CD4-positive, alpha-beta T cell treated with Interleukin-2 at 100 ng/mL for 4 hours (primary cell): ENCODE measurements around the gene ARPC4.
"Not testable (repeated sequence)": the region's sequence is repeated elsewhere in the genome, so short reads cannot be mapped to it uniquely, and the experiment has no call there.

Source experiments
- DNase-seq: peaks from one replicate; pipeline ENCODE4 v3.0.0-alpha.2; 2020; ENCODE audit warnings: low spot score

ARPC4 gene

GRCh38 chr3:9770276-9770812 lies 22.5 kb upstream of the ARPC4 start:
- DNase-seq, result no peak

GRCh38 chr3:9771007-9771406 lies 21.9 kb upstream of the ARPC4 start:
- DNase-seq, result not testable (repeated sequence)

- no peak for DNase-seq
Measured at GRCh38 chr3:9776896-9777693, 15.8 kb upstream of the ARPC4 start.

DNA sequence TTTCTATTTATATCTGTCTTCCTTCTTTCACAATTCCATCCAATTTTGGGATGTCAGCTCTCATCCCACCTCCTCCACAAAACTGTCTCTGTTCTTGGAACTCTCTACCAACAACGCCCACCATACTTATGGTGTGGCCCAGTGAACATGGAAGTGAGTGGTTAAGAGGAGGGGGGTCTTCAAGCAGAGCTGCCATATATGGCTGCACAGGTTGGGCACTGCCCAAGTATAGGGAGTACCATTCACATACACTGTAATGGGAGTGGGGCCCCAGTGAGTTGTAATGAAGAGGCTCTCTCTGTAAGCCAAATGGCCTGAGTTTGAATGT lies 15.2 kb upstream of the ARPC4 start:
- DNase-seq, result no peak

GRCh38 chr3:9778143-9779074 lies 14.5 kb upstream of the ARPC4 start:
- no peak for DNase-seq

GRCh38 chr3:9779075-9779593 lies 13.7 kb upstream of the ARPC4 start:
- DNase-seq, result no peak

- peak; percentile 25 for DNase-seq
Measured at GRCh38 chr3:9779721-9780457, 13.0 kb upstream of the ARPC4 start.

- no peak for DNase-seq
Measured at GRCh38 chr3:9780458-9780812, 12.4 kb upstream of the ARPC4 start.

- no peak for DNase-seq
Measured at GRCh38 chr3:9780910-9781309, 12.0 kb upstream of the ARPC4 start.

- DNase-seq, result no peak
Measured at GRCh38 chr3:9781551-9781950, 11.3 kb upstream of the ARPC4 start.

DNA sequence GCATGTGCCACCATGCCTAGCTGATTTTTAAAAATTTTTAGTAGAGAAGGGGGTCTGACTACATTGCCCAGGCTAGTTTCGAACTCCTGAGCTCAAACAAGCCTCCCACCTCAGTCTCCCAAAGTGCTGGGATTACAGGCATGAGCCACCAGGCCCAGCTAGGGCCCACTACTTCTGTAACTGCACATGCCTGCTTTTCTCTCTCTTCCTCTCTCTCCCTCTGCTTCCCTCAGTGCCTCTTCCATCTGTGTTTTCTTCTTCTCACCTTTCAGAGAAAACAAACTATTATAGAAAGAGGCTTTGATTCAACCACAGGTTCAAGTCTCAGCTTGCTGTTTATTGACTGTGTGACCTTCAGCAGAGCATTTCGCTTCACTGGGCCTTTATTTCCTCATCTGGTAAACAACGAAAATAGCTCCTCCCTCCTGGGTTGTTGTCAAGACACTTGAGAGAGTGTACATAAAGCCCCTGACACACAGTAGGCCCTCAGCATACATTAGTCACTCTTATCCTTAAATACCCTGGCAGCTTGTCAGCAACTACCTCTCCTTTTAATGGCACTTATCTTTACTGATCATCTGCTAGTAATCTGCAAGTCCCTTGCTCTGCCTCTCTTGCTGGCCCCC lies 10.8 kb upstream of the ARPC4 start:
- DNase-seq, result no peak

- peak; percentile 26 for DNase-seq
Measured at GRCh38 chr3:9782770-9783169, 10.1 kb upstream of the ARPC4 start.

DNA sequence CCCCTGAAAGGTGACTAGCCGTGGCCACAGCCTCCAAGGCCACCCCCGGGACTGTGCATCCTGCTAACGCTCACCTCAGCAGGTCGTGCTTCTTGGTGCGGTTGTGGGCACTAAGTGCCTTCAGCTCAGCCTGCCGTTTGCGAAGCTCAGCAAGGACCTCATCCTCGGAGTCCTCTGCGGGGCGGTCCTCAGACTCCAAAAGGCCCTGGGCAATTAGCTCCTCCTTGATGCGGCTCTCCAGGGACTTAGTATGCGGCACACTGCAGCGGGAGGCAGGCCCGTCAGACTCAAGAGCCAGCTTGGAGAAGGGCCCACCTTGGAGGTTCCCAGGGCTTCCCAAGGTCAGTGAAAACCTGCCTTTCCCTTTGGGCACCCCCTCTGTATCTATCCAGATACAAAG lies 8.9 kb upstream of the ARPC4 start:
- no peak for DNase-seq

DNA sequence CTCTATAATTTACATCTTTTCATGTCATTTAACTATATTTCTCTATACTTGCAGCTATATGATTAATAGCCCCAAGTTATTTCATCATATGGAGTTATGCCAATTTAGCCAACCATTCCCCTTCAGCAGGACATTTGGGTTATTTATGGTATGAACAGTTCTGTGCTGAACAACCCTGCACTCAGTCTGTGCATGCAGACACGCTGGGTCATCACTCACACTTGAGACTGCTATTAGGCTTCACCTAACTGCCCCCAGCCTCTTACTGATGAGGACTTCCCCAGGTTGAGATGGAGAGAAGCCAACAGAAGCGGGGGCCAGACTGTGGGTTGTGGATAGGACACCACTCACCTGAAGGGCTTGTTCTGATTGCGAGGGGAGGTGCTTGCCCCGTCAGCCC lies 7.9 kb upstream of the ARPC4 start:
- no peak for DNase-seq

GRCh38 chr3:9785602-9786001 lies 7.3 kb upstream of the ARPC4 start:
- DNase-seq, result no peak

GRCh38 chr3:9786209-9786739 lies 6.6 kb upstream of the ARPC4 start:
- no peak for DNase-seq

GRCh38 chr3:9786825-9787669 lies 5.8 kb upstream of the ARPC4 start:
- no peak for DNase-seq

DNA sequence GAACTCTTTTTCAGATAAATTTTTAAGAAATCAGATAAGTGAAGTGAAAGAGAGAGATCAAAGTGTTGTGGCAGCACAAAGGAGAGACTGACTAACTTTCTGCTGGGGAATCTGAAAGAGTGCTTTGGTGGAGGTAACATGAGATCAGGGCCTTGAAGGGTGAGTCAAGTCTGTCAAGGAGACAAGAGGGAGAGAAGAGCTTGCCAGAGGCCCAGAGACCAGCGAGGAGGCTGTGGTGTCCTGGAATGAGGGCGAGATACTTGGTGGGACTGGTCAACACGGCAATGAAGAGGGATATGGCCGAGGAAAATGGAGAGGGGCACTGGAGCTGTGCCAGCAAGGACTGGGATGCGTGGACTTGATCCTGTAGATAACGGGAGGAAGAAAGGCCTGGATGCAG lies 5.2 kb upstream of the ARPC4 start:
- peak; percentile 32 for DNase-seq

GRCh38 chr3:9791127-9791526 lies 1.8 kb upstream of the ARPC4 start:
- no peak for DNase-seq

GRCh38 chr3:9791790-9792404 lies 985 bp upstream of the ARPC4 start:
- DNase-seq, result no peak
